ENCODE measurements around the gene TMCC2. TPM values are rescaled to one million over a fixed set of nuclear protein-coding genes. Genes with fewer than 3 reads are reported as not detected.
A peak's percentile ranks its signal among the peaks of the same experiment; 100 is the strongest.
"Not testable (repeated sequence)": the region's sequence is repeated elsewhere in the genome, so short reads cannot be mapped to it uniquely, and the experiment has no call there.

The TMCC2 gene, protein sequence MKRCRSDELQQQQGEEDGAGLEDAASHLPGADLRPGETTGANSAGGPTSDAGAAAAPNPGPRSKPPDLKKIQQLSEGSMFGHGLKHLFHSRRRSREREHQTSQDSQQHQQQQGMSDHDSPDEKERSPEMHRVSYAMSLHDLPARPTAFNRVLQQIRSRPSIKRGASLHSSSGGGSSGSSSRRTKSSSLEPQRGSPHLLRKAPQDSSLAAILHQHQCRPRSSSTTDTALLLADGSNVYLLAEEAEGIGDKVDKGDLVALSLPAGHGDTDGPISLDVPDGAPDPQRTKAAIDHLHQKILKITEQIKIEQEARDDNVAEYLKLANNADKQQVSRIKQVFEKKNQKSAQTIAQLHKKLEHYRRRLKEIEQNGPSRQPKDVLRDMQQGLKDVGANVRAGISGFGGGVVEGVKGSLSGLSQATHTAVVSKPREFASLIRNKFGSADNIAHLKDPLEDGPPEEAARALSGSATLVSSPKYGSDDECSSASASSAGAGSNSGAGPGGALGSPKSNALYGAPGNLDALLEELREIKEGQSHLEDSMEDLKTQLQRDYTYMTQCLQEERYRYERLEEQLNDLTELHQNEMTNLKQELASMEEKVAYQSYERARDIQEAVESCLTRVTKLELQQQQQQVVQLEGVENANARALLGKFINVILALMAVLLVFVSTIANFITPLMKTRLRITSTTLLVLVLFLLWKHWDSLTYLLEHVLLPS
- 2.3 and 2.4 TPM in 2 replicates for polyA plus RNA-seq (2013)

DNA sequence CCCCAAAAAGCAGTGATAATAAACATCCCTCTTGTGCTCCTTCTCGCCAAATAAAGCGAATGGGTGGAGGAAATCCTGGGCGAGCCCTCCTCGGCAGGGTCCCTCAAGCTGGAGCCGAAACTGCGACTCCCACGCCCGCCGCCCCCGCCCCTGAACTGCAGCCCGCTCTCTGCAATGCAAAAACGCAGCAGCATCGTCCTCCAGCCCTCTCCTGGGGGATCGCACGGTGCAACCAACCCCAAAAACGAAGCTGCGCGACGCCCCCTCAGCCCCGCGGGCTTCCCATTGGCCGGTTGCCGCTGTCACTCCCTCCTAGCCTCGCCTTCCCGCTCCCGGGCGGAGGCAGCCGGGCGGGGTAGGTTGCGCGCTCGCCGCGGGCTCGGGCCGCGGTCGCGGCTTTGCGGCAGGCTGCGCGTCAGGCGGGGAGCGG lies at the start of gene TMCC2:
TMCC2 (plus strand) TSS at position 363 of the 430 bp plus-strand sequence. CDS start 619 bp downstream, outside the sequence.
- peak in 1 of 2 donors; percentile 63 for DNase-seq
- Histone ChIP-seq H3K14ac (ENCODE audit: low read length) (peak within 1 kb of the TSS; percentile 20), H3K9ac (ENCODE audit: low read length) (peak within 1 kb of the TSS; percentile 14), H2BK5ac (ENCODE audit: low read depth, low read length, poor library complexity) (no peak within 1 kb of the TSS), H2AFZ (ENCODE audit: insufficient read depth, low read length, poor library complexity) (peak within 1 kb of the TSS; percentile 93), H3K18ac (ENCODE audit: low read length) (no peak within 1 kb of the TSS), H4K12ac (ENCODE audit: low read depth, low read length) (no peak within 1 kb of the TSS), H2AK5ac (ENCODE audit: low read length) (no peak within 1 kb of the TSS), H3K4ac (ENCODE audit: low read depth, low read length) (no peak within 1 kb of the TSS), H3K79me2 (ENCODE audit: control insufficient read depth, insufficient read depth, low read length, poor library complexity) (no peaks in the 10 kb centered on the region), H3K4me3 (ENCODE audit: low read depth, low read length) (peak within 1 kb of the TSS; percentile 74), H3K27ac (ENCODE audit: low read depth, low read length) (no peak within 1 kb of the TSS), H3K27me3 (ENCODE audit: insufficient read depth, low read length) (peaks cover 5% of the 10 kb centered on the region), H3K9me3 (ENCODE audit: insufficient read depth, low read depth, low read length) (no peaks in the 10 kb centered on the region), H2BK120ac (ENCODE audit: insufficient read depth, low read length, poor library complexity) (no peak within 1 kb of the TSS), H3K79me1 (ENCODE audit: low read length) (no peaks in the 10 kb centered on the region), H4K8ac (ENCODE audit: low read depth, low read length) (peak within 1 kb of the TSS; percentile 34), H3K4me1 (ENCODE audit: control insufficient read depth in 1 of 2, insufficient read depth in 2 of 2, low read length in 2 of 2) (peaks cover 5% of the 10 kb centered on the region in 2 experiments), H4K91ac (ENCODE audit: low read depth, low read length) (no peak within 1 kb of the TSS), H2BK12ac (ENCODE audit: low read length) (no peak within 1 kb of the TSS), H3K36me3 (ENCODE audit: control insufficient read depth in 1 of 2, insufficient read depth in 2 of 2, low read length in 2 of 2) (no peaks in the 10 kb centered on the region), H3K4me2 (ENCODE audit: low read length) (peak within 1 kb of the TSS; percentile 99), H3K23ac (ENCODE audit: low read length) (no peak within 1 kb of the TSS)
- no CpG with 5 or more reads among the region's 44 CpGs for WGBS (ENCODE audit: extremely low coverage, insufficient coverage, insufficient read length)

DNA sequence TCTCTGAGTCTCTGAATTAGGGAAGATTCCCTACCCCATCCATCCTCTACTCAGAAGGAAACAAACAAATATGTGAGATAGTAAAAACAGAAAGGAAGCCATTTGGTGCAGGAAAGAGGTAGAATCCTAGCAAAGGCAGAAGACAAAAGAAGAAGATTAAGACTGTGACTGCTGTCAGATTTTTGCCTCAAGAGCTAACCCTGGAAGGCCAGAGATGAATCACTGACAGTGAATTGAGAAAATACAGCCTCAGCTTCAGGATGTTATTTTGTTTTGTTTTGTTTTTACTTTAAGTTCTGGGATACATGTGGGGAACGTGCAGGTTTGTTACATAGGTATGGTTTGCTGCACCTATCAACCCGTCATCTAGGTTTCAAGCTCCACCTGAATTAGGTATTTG lies 47.9 kb upstream of the TMCC2 start:
- no peak overlapping the region for H3K4ac ChIP-seq (ENCODE audit: low read depth, low read length)
- H4K8ac ChIP-seq (ENCODE audit: low read depth, low read length) = no peak overlapping the region
- no peak overlapping the region for H3K4me2 ChIP-seq (ENCODE audit: low read length)
- no peak overlapping the region for H3K23ac ChIP-seq (ENCODE audit: low read length)
- H3K27me3 ChIP-seq (ENCODE audit: insufficient read depth, low read length) = no peaks in the 10 kb centered on the region
- H4K12ac ChIP-seq (ENCODE audit: low read depth, low read length) = no peak overlapping the region
- no peaks in the 10 kb centered on the region for H3K79me2 ChIP-seq (ENCODE audit: control insufficient read depth, insufficient read depth, low read length, poor library complexity)
- no peaks in the 10 kb centered on the region for H3K79me1 ChIP-seq (ENCODE audit: low read length)
- H2BK12ac ChIP-seq (ENCODE audit: low read length) = no peak overlapping the region
- H3K27ac ChIP-seq (ENCODE audit: low read depth, low read length) = no peak overlapping the region
- no peaks in the 10 kb centered on the region for H3K9me3 ChIP-seq (ENCODE audit: insufficient read depth, low read depth, low read length)
- H3K4me1 ChIP-seq (ENCODE audit: control insufficient read depth in 1 of 2, insufficient read depth in 2 of 2, low read length in 2 of 2) = peaks cover 0 to 2% of the 10 kb centered on the region in 2 experiments
- WGBS (ENCODE audit: extremely low coverage, insufficient coverage, insufficient read length) = no CpG with 5 or more reads among the region's 2 CpGs
- no peak overlapping the region for H3K18ac ChIP-seq (ENCODE audit: low read length)
- no peak overlapping the region for H3K9ac ChIP-seq (ENCODE audit: low read length)
- no peak overlapping the region for H2AFZ ChIP-seq (ENCODE audit: insufficient read depth, low read length, poor library complexity)
- H2BK120ac ChIP-seq (ENCODE audit: insufficient read depth, low read length, poor library complexity) = no peak overlapping the region
- no peak for DNase-seq
- H2AK5ac ChIP-seq (ENCODE audit: low read length) = no peak overlapping the region
- peaks cover 0 to 4% of the 10 kb centered on the region in 2 experiments for H3K36me3 ChIP-seq (ENCODE audit: control insufficient read depth in 1 of 2, insufficient read depth in 2 of 2, low read length in 2 of 2)
- H4K91ac ChIP-seq (ENCODE audit: low read depth, low read length) = no peak overlapping the region
- H2BK5ac ChIP-seq (ENCODE audit: low read depth, low read length, poor library complexity) = no peak overlapping the region
- no peak overlapping the region for H3K4me3 ChIP-seq (ENCODE audit: low read depth, low read length)
- no peak overlapping the region for H3K14ac ChIP-seq (ENCODE audit: low read length)

DNA sequence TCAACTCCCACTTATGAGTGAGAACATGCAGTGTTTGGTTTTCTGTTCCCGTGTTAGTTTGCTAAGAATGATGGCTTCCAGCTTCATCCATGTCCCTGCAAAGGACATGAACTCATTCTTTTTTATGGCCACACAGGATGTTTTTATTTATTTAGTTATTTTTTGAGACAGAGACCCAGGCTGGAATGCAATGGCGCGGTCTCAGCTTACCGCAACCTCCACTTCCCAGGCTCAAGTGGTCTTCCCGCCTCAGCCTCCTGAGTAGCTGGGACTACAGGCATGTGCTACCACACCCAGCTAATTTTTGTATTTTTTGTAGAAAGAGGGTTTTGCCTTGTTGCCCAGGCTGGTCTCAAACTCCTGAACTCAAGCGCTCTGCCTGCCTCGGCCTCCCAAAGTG lies 47.4 kb upstream of the TMCC2 start:
- H3K79me2 ChIP-seq (ENCODE audit: control insufficient read depth, insufficient read depth, low read length, poor library complexity); H2BK5ac ChIP-seq (ENCODE audit: low read depth, low read length, poor library complexity); H4K8ac ChIP-seq (ENCODE audit: low read depth, low read length); H4K12ac ChIP-seq (ENCODE audit: low read depth, low read length); H3K4ac ChIP-seq (ENCODE audit: low read depth, low read length); DNase-seq; H2AFZ ChIP-seq (ENCODE audit: insufficient read depth, low read length, poor library complexity); H3K27ac ChIP-seq (ENCODE audit: low read depth, low read length); H3K9me3 ChIP-seq (ENCODE audit: insufficient read depth, low read depth, low read length); H4K91ac ChIP-seq (ENCODE audit: low read depth, low read length); H3K27me3 ChIP-seq (ENCODE audit: insufficient read depth, low read length); H3K4me3 ChIP-seq (ENCODE audit: low read depth, low read length); H3K14ac ChIP-seq (ENCODE audit: low read length); H3K23ac ChIP-seq (ENCODE audit: low read length); H3K36me3 ChIP-seq (ENCODE audit: control insufficient read depth in 1 of 2, insufficient read depth in 2 of 2, low read length in 2 of 2); H3K4me2 ChIP-seq (ENCODE audit: low read length); H3K79me1 ChIP-seq (ENCODE audit: low read length); H2BK120ac ChIP-seq (ENCODE audit: insufficient read depth, low read length, poor library complexity); H3K18ac ChIP-seq (ENCODE audit: low read length); H3K4me1 ChIP-seq (ENCODE audit: control insufficient read depth in 1 of 2, insufficient read depth in 2 of 2, low read length in 2 of 2); H2AK5ac ChIP-seq (ENCODE audit: low read length); H3K9ac ChIP-seq (ENCODE audit: low read length); H2BK12ac ChIP-seq (ENCODE audit: low read length): not testable (repeated sequence)
- WGBS (ENCODE audit: extremely low coverage, insufficient coverage, insufficient read length) = no CpG with 5 or more reads among the region's 7 CpGs

DNA sequence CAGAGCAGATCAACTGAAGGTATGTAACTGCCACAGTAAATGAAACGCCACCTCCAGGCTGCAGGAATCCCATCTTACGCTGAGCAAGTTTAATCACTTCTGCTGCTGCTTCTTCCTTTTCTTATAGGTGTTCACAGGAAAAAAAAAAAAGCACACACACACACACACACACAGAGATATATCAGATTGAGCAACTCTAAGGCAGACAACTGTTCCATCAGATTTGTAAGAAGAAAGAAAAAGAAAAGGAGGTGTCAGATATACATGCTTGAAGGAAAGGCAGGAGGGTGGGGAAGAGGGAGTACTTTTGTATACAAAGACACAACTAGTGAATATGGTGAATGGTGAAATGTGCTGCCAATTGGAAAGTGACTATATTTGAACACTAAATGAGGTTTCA lies 44.8 kb upstream of the TMCC2 start:
- H3K9me3 ChIP-seq (ENCODE audit: insufficient read depth, low read depth, low read length) = no peaks in the 10 kb centered on the region
- no peak overlapping the region for H3K4me3 ChIP-seq (ENCODE audit: low read depth, low read length)
- H2BK120ac ChIP-seq (ENCODE audit: insufficient read depth, low read length, poor library complexity) = no peak overlapping the region
- H3K18ac ChIP-seq (ENCODE audit: low read length) = no peak overlapping the region
- no peaks in the 10 kb centered on the region for H3K27me3 ChIP-seq (ENCODE audit: insufficient read depth, low read length)
- H3K14ac ChIP-seq (ENCODE audit: low read length) = no peak overlapping the region
- no peak overlapping the region for H3K4me2 ChIP-seq (ENCODE audit: low read length)
- peak overlapping the region; percentile 37 for H3K27ac ChIP-seq (ENCODE audit: low read depth, low read length)
- peak in 1 of 2 donors; percentile 19 for DNase-seq
- H3K9ac ChIP-seq (ENCODE audit: low read length) = no peak overlapping the region
- WGBS (ENCODE audit: extremely low coverage, insufficient coverage, insufficient read length) = no CpG with 5 or more reads among the region's 2 CpGs
- no peak overlapping the region for H2BK5ac ChIP-seq (ENCODE audit: low read depth, low read length, poor library complexity)
- H3K79me1 ChIP-seq (ENCODE audit: low read length) = no peaks in the 10 kb centered on the region
- no peak overlapping the region for H2AK5ac ChIP-seq (ENCODE audit: low read length)
- H2BK12ac ChIP-seq (ENCODE audit: low read length) = no peak overlapping the region
- no peak overlapping the region for H4K91ac ChIP-seq (ENCODE audit: low read depth, low read length)
- H3K79me2 ChIP-seq (ENCODE audit: control insufficient read depth, insufficient read depth, low read length, poor library complexity) = no peaks in the 10 kb centered on the region
- H3K36me3 ChIP-seq (ENCODE audit: control insufficient read depth in 1 of 2, insufficient read depth in 2 of 2, low read length in 2 of 2) = peaks cover 2 to 3% of the 10 kb centered on the region in 2 experiments
- H3K23ac ChIP-seq (ENCODE audit: low read length) = no peak overlapping the region
- H4K8ac ChIP-seq (ENCODE audit: low read depth, low read length) = no peak overlapping the region
- no peak overlapping the region for H2AFZ ChIP-seq (ENCODE audit: insufficient read depth, low read length, poor library complexity)
- no peak overlapping the region for H3K4ac ChIP-seq (ENCODE audit: low read depth, low read length)
- H4K12ac ChIP-seq (ENCODE audit: low read depth, low read length) = no peak overlapping the region
- H3K4me1 ChIP-seq (ENCODE audit: control insufficient read depth in 1 of 2, insufficient read depth in 2 of 2, low read length in 2 of 2) = peaks cover 0 to 2% of the 10 kb centered on the region in 2 experiments
